CD14-positive monocyte (primary cell): Measurements from ENCODE around the gene PLEKHA7. TPM values are rescaled to one million over a fixed set of nuclear protein-coding genes. Genes with fewer than 3 reads are reported as not detected.

Source experiments
- DNase-seq, 3 donors: peaks; one replicate each; pipeline ENCODE4 v3.0.0-alpha.2; 2011 to 2022
- H2AFZ ChIP-seq: 2 replicates; pipeline ENCODE4 v1.6.0; 2012; ENCODE audit warnings: mild to moderate bottlenecking, low read depth, low read length, inconsistent platforms; ENCODE audit not compliant: insufficient read depth, poor library complexity, severe bottlenecking
- H3K27ac ChIP-seq, 2 donors: 1 replicate in 1 of 2; 2 replicates in 1 of 2; pipeline ENCODE4 v1.5.1; 2012 to 2013; ENCODE audit warnings: low read length in 2 of 2, control low read depth in 1 of 2, inconsistent platforms in 1 of 2, low read depth in 1 of 2, mild to moderate bottlenecking in 1 of 2
- H3K27me3 ChIP-seq, 2 donors: one replicate each; pipeline versions ENCODE4 v1.6.0 to v1.6.1; 2011 to 2013; ENCODE audit warnings: low read length in 2 of 2; ENCODE audit not compliant: control insufficient read depth in 2 of 2, insufficient read depth in 2 of 2
- H3K36me3 ChIP-seq, 2 donors: replicated peaks in 1 of 2; 1 replicate in 1 of 2; 2 replicates in 1 of 2; pipeline versions ENCODE4 v1.5.1 to v1.6.1; 2012 to 2013; ENCODE audit warnings: low read length in 2 of 2, control low read depth in 1 of 2, inconsistent platforms in 1 of 2, mild to moderate bottlenecking in 1 of 2; ENCODE audit not compliant: insufficient read depth in 2 of 2, control insufficient read depth in 1 of 2
- H3K4me1 ChIP-seq, 2 donors: 1 replicate in 1 of 2; 2 replicates in 1 of 2; pipeline versions ENCODE4 v1.5.1 to v1.6.1; 2012 to 2013; ENCODE audit warnings: low read length in 2 of 2, control low read depth in 1 of 2, inconsistent platforms in 1 of 2, mild to moderate bottlenecking in 1 of 2, moderate library complexity in 1 of 2; ENCODE audit not compliant: insufficient read depth in 2 of 2, control insufficient read depth in 1 of 2
- H3K4me2 ChIP-seq: replicated peaks from 2 replicates; pipeline ENCODE3; 2012; ENCODE audit warnings: low read length, moderate library complexity, mild to moderate bottlenecking; ENCODE audit not compliant: poor library complexity, severe bottlenecking; ENCODE audit errors: extremely low read depth
- H3K4me3 ChIP-seq, 3 experiments: fragments of 200-600 bp in 1 of 3; sonication (generic) in 1 of 3; replicated peaks in 1 of 3; 1 replicate in 2 of 3; 2 replicates in 1 of 3; pipeline ENCODE4 v1.5.1; 2011 to 2013; ENCODE audit warnings: low read length in 3 of 3, mild to moderate bottlenecking in 3 of 3, control low read depth in 2 of 3, low read depth in 2 of 3, inconsistent platforms in 1 of 3, moderate library complexity in 1 of 3
- H3K79me2 ChIP-seq: 2 replicates; pipeline ENCODE4 v1.6.0; 2012; ENCODE audit warnings: mild to moderate bottlenecking, control low read depth, inconsistent platforms, low read length, moderate library complexity; ENCODE audit not compliant: insufficient read depth
- H3K9ac ChIP-seq: 2 replicates; pipeline ENCODE4 v1.6.0; 2017; ENCODE audit warnings: low read length, mild to moderate bottlenecking; ENCODE audit not compliant: insufficient read depth, poor library complexity, severe bottlenecking
- H3K9me3 ChIP-seq, 2 donors: replicated peaks in 1 of 2; 1 replicate in 1 of 2; 2 replicates in 1 of 2; pipeline versions ENCODE4 v1.5.1 to v1.6.1; 2012 to 2013; ENCODE audit warnings: low read length in 2 of 2, control low read depth in 1 of 2; ENCODE audit not compliant: control insufficient read depth in 1 of 2, insufficient read depth in 1 of 2
- H4K20me1 ChIP-seq: 2 replicates; pipeline ENCODE4 v1.6.0; 2012; ENCODE audit warnings: mild to moderate bottlenecking, low read length, control low read depth, moderate library complexity; ENCODE audit not compliant: insufficient read depth
- H3K27ac Mint-ChIP-seq, 7 donors: one replicate each; pipeline ENCODE4 v1.8.0; 2020; ENCODE audit warnings: mild to moderate bottlenecking in 7 of 7, mixed read lengths in 7 of 7, moderate library complexity in 6 of 7, inconsistent platforms in 2 of 7
- H3K27me3 Mint-ChIP-seq, 3 donors: one replicate each; pipeline ENCODE4 v1.8.0; 2021 to 2022; ENCODE audit warnings: low read depth in 3 of 3, mild to moderate bottlenecking in 3 of 3, mixed read lengths in 3 of 3, moderate library complexity in 3 of 3, inconsistent platforms in 1 of 3
- H3K36me3 Mint-ChIP-seq, 2 donors: one replicate each; pipeline ENCODE4 v1.8.0; 2020; ENCODE audit warnings: mixed read lengths in 2 of 2, inconsistent platforms in 1 of 2, mild to moderate bottlenecking in 1 of 2
- H3K4me1 Mint-ChIP-seq: one replicate; pipeline ENCODE4 v1.8.0; 2020; ENCODE audit warnings: mild to moderate bottlenecking, mixed read lengths
- H3K4me3 Mint-ChIP-seq, 2 donors: one replicate each; pipeline ENCODE4 v1.8.0; 2020; ENCODE audit warnings: mild to moderate bottlenecking in 2 of 2, mixed read lengths in 2 of 2, moderate library complexity in 1 of 2
- H3K9me3 Mint-ChIP-seq, 7 donors: one replicate each; pipeline ENCODE4 v1.8.0; 2020 to 2022; ENCODE audit warnings: mixed read lengths in 7 of 7, mild to moderate bottlenecking in 6 of 7, moderate library complexity in 6 of 7, inconsistent platforms in 2 of 7
- CTCF ChIP-seq: fragments of 200-600 bp; IDR thresholded peaks from one replicate; pipeline ENCODE4 v1.8.0; 2022; ENCODE audit warnings: antibody characterized with exemption, mild to moderate bottlenecking
- WGBS: methylation state at CpG from one replicate; pipeline ENCODE4 v1.1.5; 2013; ENCODE audit warnings: missing lambda C conversion rate; ENCODE audit not compliant: insufficient coverage; 5-methylcytosine and 5-hydroxymethylcytosine counted together
- intact Hi-C, 2 donors: fragments of 100-400 bp; cut with micrococcal nuclease; formaldehyde crosslinking; loops; one replicate each; pipeline versions ENCODE4 v1.15.0 to v1.15.1; 2023
- polyA plus RNA-seq, 3 donors: library from polyadenylated mRNA; depleted of rRNA in 1 of 3; unstranded in 2 of 3; stranded (reverse) in 1 of 3; fragments of 300-500 nt in 2 of 3; fragments of >200 nt in 1 of 3; fragmentation: Illumina TruSeq in 2 of 3; gene quantifications; 1 replicate in 2 of 3; 2 replicates in 1 of 3; pipeline ENCODE4 v1.2.3, GENCODE V29; 2012 to 2021

PLEKHA7 gene
- polyA plus RNA-seq, 3 donors = 0.05 to 0.92 (median 0.22) TPM

- H3K27me3 ChIP-seq = peaks cover 48 to 65% of the 10 kb centered on the region in 2 donors
- no peak for TF ChIP-seq CTCF
These were observed 1.3 kb downstream of the PLEKHA7 start for GRCh38 chr11:17012712-17013547.

DNA sequence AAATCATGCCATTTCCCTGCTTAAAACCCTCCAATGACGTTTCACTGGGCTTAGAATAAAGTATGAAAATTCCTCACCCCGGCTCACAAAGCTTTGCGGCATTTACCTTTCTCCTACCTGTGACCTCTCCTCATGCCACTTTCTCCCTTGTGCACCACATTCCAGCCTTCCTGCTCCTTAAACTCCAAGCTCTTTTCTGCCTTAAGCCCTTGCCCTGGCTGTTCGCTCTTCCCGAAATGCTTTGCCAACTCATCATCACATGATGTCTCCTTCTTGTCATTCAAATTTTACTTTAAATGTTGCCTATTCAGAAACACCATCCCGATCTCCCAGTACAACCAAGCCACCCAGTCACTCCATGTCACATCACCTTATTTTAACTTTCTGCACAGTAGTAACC, 2.0 kb downstream of the PLEKHA7 start:
- no peak for TF ChIP-seq CTCF
- H4K20me1 ChIP-seq = no peaks in the 10 kb centered on the region
- intact Hi-C loops = no loop called here
- no peak overlapping the region for H3K27ac ChIP-seq
- no peak overlapping the region for H3K9ac ChIP-seq
- no peak overlapping the region for H3K4me3 Mint-ChIP-seq
- no peaks in the 10 kb centered on the region for H3K79me2 ChIP-seq
- H3K4me1 Mint-ChIP-seq = peaks cover 6% of the 10 kb centered on the region
- peaks cover 0 to 13% (median 6%) of the 10 kb centered on the region in 7 donors for H3K9me3 Mint-ChIP-seq
- no peak for DNase-seq
- H2AFZ ChIP-seq = no peak overlapping the region
- H3K36me3 ChIP-seq = no peaks in the 10 kb centered on the region
- H3K4me2 ChIP-seq = no peak overlapping the region
- peaks cover 25 to 30% (median 26%) of the 10 kb centered on the region in 3 donors for H3K27me3 Mint-ChIP-seq
- WGBS = 89% methylated on average over 6 of the region's 6 CpGs
- H3K36me3 Mint-ChIP-seq = peaks cover 0 to 6% of the 10 kb centered on the region in 2 donors
- H3K27ac Mint-ChIP-seq = no peak overlapping the region
- no peak overlapping the region for H3K4me3 ChIP-seq
- peaks cover 11 to 19% of the 10 kb centered on the region in 2 donors for H3K4me1 ChIP-seq
- H3K9me3 ChIP-seq = peaks cover 0 to 17% of the 10 kb centered on the region in 2 donors
- H3K27me3 ChIP-seq = peaks cover 45 to 63% of the 10 kb centered on the region in 2 donors

More at GRCh38 chr11:17012712-17013547, 1.3 kb downstream of the PLEKHA7 start:
- Mint-ChIP-seq H3K27ac (no peak overlapping the region), H3K4me3 (no peak overlapping the region), H3K9me3 (peaks cover 0 to 13% (median 6%) of the 10 kb centered on the region in 7 donors), H3K4me1 (peaks cover 6% of the 10 kb centered on the region), H3K36me3 (peaks cover 0 to 6% of the 10 kb centered on the region in 2 donors), H3K27me3 (peaks cover 27 to 35% (median 28%) of the 10 kb centered on the region in 3 donors)
- H3K4me1 ChIP-seq = peaks cover 11 to 19% of the 10 kb centered on the region in 2 donors
- DNase-seq = no peak
- no peaks in the 10 kb centered on the region for H3K79me2 ChIP-seq
- peak overlapping the region; percentile 59 for H2AFZ ChIP-seq
- H3K4me3 ChIP-seq = peak overlapping the region in 2 of 3 experiments; percentile 1 to 69
- peaks cover 0 to 17% of the 10 kb centered on the region in 2 donors for H3K9me3 ChIP-seq
- H3K9ac ChIP-seq = peak overlapping the region; percentile 15
- peak overlapping the region; percentile 81 for H3K4me2 ChIP-seq
- H3K36me3 ChIP-seq = no peaks in the 10 kb centered on the region
- H4K20me1 ChIP-seq = no peaks in the 10 kb centered on the region
- intact Hi-C loops = no loop called here
- 36% methylated on average over 37 of the region's 38 CpGs for WGBS
- no peak overlapping the region for H3K27ac ChIP-seq
